ENCODE results near the gene SMIM36. TPM values are rescaled to one million over a fixed set of nuclear protein-coding genes. Genes with fewer than 3 reads are reported as not detected.
A peak's percentile ranks its signal among the peaks of the same experiment; 100 is the strongest.
"Not testable (repeated sequence)": the region's sequence is repeated elsewhere in the genome, so short reads cannot be mapped to it uniquely, and the experiment has no call there.

The SMIM36 gene
- polyA plus RNA-seq, 3 donors from 2014 or later: not detected

DNA sequence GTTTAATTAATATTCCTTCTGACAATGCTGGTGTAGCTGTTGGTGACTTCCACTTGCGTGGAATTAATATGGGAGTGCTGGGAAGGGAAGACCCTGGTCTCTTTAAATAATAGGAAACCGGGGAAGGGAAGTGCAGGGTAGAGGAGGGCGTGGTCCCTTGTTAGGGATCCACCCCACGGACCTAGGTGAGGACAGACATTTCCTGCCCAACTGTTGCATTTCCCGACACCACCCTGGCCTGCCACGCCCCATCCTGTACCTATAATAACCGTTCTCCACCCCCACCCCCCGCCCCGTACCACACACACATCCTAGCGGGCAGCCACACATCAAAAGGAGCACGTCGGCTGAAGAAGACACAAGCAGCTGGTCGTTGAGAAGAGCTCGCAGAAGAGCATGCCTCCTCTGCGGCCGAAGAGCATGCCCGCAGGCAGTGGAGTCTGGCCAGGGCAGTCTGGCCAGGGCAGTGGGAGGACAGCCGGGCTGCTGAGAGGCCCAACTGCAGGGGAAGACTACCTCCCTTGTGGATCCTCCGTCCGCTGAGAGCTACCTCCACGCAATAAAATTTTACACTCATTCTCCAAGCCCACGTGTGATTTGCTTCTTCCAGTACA lies 52.9 kb downstream of the SMIM36 start:
- H3K9me3 Mint-ChIP-seq: no peaks in the 10 kb centered on the region
- H3K36me3 Mint-ChIP-seq: no peaks in the 10 kb centered on the region
- DNase-seq: no peak
- no peaks in the 10 kb centered on the region for H3K4me1 Mint-ChIP-seq
- peaks cover 0 to 6% (median 5%) of the 10 kb centered on the region in 3 donors for H3K27me3 Mint-ChIP-seq (ENCODE audit: low read depth in 3 of 3)
- H3K27ac Mint-ChIP-seq: peak overlapping the region in 1 of 6 donors; percentile 40
- no peak overlapping the region for H3K4me3 Mint-ChIP-seq

DNA sequence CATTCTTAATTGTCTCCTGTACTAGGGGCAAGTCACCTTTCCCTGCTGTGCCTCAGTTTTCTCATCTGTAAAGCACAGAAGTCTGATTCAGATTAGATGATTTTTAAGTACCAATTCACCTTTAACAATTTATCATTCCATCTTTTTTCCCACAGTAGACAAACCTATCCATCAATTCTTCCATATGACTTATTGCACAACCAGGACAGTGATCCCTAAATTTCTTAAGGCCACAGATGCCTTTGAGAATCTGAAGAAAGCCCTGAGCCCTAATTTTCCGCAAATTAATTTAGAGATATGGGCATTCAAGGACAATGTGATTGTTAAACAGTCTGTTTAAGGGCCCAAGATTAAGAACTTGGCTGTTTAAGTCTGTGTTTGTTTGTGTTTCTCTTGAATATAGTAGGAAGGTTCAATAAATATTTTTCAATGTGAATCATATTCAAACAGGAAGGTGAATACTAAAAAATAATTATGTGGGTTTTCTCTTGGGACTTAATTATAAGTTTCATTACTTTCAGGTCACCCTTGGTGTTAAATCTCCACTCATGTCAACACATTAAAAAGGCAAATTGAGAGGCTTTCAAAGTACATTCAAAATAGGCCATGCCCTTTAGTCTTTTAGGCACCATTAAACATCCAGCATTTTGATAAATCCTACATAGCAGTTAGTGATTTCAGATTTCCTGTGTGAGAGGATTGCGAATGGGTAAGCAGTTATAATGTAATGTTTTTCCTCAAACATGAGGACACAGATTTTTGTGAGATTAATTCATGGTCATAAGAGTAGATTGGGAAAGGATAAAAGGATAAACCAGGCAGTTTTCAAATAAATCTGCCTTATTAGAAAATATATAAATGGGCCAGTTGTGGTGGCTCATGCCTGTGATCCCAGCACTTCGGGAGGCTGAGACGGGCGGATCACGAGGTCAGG lies 54.7 kb downstream of the SMIM36 start:
- DNase-seq: no peak
- no peaks in the 10 kb centered on the region for H3K36me3 Mint-ChIP-seq
- H3K4me3 Mint-ChIP-seq: no peak overlapping the region
- H3K9me3 Mint-ChIP-seq: no peaks in the 10 kb centered on the region
- H3K27me3 Mint-ChIP-seq (ENCODE audit: low read depth in 3 of 3): peaks cover 2 to 8% (median 8%) of the 10 kb centered on the region in 3 donors
- H3K27ac Mint-ChIP-seq: no peak overlapping the region
- H3K4me1 Mint-ChIP-seq: no peaks in the 10 kb centered on the region

DNA sequence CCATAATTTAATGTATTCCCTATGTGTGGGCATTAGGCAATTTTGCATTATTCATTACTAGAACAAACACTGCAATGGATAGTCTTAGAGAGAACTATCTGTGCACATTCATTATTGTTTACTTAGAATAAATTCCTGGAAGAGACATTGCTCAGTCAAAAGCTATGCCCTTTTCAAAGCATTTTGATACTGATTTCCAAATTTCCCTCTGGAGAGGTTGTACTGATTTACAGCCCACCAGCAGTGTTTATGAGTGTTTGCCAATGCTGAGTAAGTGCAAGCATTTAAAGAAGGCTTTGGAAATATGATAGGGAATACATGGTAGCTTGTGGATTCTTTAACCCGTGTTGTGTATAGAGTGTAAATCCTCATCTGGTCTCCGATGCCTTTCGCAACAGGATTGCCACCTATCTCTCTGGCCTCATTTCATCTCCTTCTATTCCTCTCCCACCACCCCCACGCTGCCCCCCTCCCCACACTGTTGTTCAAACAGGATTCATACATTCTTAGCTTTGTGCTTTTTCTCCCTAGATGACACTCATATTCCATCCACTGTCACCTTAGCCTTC lies 56.3 kb downstream of the SMIM36 start:
- H3K4me1 Mint-ChIP-seq: no peaks in the 10 kb centered on the region
- DNase-seq: no peak
- H3K27ac Mint-ChIP-seq: no peak overlapping the region
- no peaks in the 10 kb centered on the region for H3K36me3 Mint-ChIP-seq
- peaks cover 2 to 10% (median 8%) of the 10 kb centered on the region in 3 donors for H3K27me3 Mint-ChIP-seq (ENCODE audit: low read depth in 3 of 3)
- H3K9me3 Mint-ChIP-seq: no peaks in the 10 kb centered on the region
- H3K4me3 Mint-ChIP-seq: no peak overlapping the region

DNA sequence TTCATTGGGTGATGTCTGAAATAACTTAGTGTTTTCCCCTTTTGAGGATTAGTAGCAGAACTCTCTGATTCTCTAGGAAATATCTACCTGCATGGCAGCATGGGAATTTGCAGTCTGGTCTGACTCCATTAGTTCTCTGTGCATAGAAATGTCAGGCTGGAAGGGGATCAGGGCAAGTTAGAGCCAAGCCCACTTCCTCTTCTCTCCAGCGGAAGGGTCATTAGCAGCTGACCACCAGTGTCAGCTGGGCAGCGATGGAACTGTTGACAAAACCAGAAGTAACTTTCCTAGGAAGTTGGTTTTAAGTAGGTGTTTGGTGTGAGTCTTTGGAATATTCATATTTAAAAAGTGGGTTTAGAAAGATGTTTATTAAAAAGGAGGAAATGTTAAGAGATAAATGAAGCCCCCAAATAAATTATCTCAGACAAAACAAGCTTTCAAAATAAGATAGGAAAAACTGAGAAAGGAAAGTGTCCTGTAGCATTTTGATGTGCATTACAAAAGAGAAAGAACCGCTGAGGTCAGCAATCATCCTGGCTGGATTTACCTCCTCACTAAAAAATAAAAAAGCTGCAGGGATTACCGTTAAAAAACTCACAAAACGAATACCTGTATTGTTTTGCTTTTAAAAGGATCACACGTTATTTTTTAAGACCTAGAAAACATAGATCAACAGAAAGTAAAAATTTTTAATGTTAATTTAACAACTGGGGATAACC lies 57.3 kb downstream of the SMIM36 start:
- Mint-ChIP-seq H3K9me3 (no peaks in the 10 kb centered on the region), H3K27ac (no peak overlapping the region), H3K4me1 (no peaks in the 10 kb centered on the region), H3K4me3 (no peak overlapping the region), H3K27me3 (ENCODE audit: low read depth in 3 of 3) (peaks cover 2 to 10% (median 9%) of the 10 kb centered on the region in 3 donors), H3K36me3 (no peaks in the 10 kb centered on the region)
- DNase-seq: no peak

DNA sequence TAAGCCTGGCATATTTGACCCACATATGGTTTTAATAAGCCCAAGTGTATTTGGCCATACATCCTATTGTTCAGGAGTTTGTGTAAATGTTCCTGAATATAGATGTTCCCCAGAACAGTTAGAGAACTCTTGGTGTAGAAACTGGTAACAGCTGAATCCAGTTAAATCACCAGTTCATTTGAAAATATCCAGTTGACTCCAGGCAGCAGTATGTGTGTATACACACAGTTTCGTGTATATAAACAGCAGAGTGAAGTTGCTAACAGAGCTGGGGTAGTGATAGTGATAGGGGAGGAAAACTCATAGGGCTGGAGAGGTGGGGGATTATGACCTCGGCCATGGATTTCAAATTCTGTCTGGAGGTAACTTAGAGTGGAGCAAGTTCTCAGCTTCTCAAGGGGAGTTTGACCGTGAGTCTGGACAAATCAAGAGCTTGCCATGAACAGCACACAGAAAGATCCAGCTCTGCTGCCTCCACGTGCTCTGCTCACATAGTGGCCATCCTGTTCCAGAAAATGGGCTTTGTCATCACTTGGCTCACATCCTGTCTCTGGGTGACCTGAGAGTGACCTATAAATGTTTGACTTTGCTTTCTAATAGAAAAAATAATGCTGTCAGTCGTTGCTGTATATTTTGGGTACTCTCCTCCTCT lies 59.0 kb downstream of the SMIM36 start:
- DNase-seq: no peak

DNA sequence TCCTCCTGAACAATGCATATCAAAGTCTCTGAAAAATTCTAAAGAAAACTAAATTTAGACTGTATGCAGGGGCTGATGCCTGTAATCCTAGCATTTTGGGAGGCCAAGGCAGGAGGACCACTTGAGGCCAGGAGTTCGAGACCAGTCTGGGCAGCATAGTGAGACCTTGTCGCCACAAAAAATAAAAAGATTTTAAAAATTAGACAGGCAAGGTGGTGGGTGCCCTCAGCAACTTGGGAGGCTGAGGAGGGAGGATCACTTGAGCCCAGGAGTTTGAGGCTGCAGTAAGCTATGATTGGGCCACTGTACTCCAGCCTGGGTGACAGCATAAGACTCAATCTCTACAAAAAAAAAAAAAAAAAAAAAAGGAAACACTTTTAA lies 59.5 kb downstream of the SMIM36 start:
- H3K36me3 Mint-ChIP-seq: peaks cover 0 to 3% (median 0%) of the 10 kb centered on the region in 3 donors
- H3K27me3 Mint-ChIP-seq (ENCODE audit: low read depth in 3 of 3): peaks cover 2 to 10% (median 5%) of the 10 kb centered on the region in 3 donors

More for the DNA sequence above, 59.0 kb downstream of the SMIM36 start:
- no peaks in the 10 kb centered on the region for H3K9me3 Mint-ChIP-seq
- H3K27ac Mint-ChIP-seq: no peak overlapping the region
- no peaks in the 10 kb centered on the region for H3K4me1 Mint-ChIP-seq
- H3K27me3 Mint-ChIP-seq (ENCODE audit: low read depth in 3 of 3): peaks cover 2 to 10% (median 6%) of the 10 kb centered on the region in 3 donors
- H3K4me3 Mint-ChIP-seq: no peak overlapping the region
- peaks cover 0 to 3% (median 0%) of the 10 kb centered on the region in 3 donors for H3K36me3 Mint-ChIP-seq

DNA sequence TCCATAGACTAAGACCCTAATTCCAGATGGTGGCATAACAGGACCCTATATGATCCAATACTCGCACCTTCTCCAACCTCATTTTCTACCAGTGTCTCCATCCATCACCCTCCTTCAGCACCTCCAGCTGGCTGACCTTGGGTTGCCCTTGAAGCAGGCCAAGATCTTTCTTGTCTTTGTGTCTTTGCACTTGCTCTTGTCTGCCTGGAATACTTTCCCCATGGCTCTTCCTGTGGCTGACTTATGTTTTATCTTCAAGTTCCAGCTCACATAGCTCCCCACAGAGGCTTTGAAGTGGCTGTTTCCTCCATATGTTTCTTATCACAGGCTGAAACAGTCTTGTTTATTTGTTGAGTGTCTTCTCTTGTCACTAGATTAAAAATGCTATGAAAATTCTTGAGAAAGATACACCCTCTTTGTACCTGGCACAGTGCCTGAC lies 60.0 kb downstream of the SMIM36 start:
- Mint-ChIP-seq H3K4me1 (no peaks in the 10 kb centered on the region), H3K27ac (no peak overlapping the region), H3K9me3 (no peaks in the 10 kb centered on the region), H3K36me3 (peaks cover 0 to 3% (median 0%) of the 10 kb centered on the region in 3 donors), H3K4me3 (no peak overlapping the region), H3K27me3 (ENCODE audit: low read depth in 3 of 3) (peaks cover 2 to 9% (median 5%) of the 10 kb centered on the region in 3 donors)
- DNase-seq: no peak

More for the DNA sequence above, 59.5 kb downstream of the SMIM36 start:
- Mint-ChIP-seq H3K4me3 (no peak overlapping the region), H3K4me1 (no peaks in the 10 kb centered on the region), H3K27ac (no peak overlapping the region), H3K9me3 (no peaks in the 10 kb centered on the region)
- DNase-seq: no peak

DNA sequence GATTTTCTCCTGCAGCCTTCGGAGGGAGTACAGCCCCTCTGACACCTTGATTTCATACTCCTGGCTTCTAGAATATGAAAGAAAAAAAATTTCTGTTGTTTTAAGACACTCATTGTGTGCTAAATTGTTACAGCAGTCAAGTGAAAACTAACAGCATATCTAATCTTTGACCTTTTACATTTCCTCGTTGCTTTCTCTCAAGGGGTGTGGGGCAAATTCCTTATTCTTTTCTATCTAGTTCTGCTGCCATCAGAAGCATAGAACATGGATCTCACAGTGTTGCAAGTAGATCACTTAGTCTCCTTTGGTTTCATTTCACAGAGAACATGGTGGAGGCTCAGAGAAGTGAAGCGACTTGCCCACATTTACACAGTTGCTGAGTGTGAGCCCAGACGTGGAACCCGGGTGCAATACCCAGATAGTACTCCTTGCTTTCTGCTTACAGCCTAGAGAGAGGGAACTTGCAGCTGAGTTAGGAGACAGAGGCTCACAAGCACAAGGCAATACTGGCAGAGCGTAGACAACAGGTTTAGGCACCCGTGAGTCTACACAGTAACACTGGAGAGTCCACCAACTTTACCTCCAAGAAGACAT lies 60.9 kb downstream of the SMIM36 start:
- Mint-ChIP-seq H3K27me3 (ENCODE audit: low read depth in 3 of 3) (peaks cover 2 to 5% (median 5%) of the 10 kb centered on the region in 3 donors), H3K4me3 (no peak overlapping the region), H3K9me3 (no peaks in the 10 kb centered on the region), H3K36me3 (peaks cover 0 to 3% (median 0%) of the 10 kb centered on the region in 3 donors), H3K4me1 (no peaks in the 10 kb centered on the region), H3K27ac (no peak overlapping the region)
- no peak for DNase-seq

DNA sequence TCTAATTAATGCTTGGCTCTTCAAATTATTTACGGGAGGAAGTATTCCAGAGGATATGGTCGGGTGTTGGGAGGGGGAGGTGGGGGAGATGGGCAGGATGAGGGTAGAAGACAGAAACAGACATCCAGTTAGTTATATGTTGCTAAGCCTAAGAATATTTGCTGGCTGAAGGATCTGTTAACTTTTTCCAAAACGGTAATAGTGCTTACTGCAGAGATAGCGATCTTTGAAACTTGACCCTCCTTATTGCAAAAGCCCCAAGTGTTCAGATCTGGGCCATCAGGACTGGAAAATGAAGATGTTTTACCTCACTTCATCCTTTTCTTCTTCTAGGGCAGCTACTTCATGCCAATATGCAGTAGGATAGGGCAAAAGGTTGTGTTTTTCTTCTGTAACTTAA lies 62.6 kb downstream of the SMIM36 start:
- Mint-ChIP-seq H3K27ac (no peak overlapping the region), H3K4me3 (no peak overlapping the region), H3K9me3 (no peaks in the 10 kb centered on the region), H3K27me3 (ENCODE audit: low read depth in 3 of 3) (peaks cover 3 to 7% (median 3%) of the 10 kb centered on the region in 3 donors), H3K4me1 (no peaks in the 10 kb centered on the region), H3K36me3 (peaks cover 0 to 3% (median 0%) of the 10 kb centered on the region in 3 donors)
- no peak for DNase-seq

DNA sequence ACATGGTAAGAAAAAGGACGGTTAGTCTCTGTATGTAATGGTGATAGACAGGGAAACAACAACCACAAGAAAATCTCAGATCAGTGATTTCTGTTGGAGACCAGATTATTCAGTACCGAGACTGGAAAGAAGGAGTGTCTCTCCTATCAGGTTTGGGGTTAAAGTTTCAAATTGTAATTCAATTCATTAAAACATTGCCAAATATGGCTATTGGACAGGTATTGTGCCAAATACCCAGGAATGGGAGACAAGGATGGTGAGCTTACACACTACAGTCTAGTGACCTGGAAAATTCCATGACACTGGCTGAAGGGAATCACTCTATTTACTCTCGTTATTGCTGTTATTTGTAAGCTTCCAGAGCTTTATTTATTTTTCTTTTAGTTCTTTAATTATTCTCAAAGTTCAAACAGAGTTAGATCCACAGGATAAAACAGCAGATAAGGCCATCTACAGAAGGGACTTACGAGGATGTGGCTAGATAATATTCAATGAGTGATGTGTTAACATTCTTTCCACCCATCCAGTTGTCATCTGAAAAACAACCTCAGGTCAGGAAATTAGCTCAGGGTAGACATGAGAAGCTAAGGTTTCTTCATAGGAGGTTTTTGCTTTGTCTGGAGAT lies 64.6 kb downstream of the SMIM36 start:
- H3K4me1 Mint-ChIP-seq: no peaks in the 10 kb centered on the region
- H3K27ac Mint-ChIP-seq: no peak overlapping the region
- H3K27me3 Mint-ChIP-seq (ENCODE audit: low read depth in 3 of 3): peaks cover 2 to 7% (median 2%) of the 10 kb centered on the region in 3 donors
- peaks cover 0 to 3% (median 0%) of the 10 kb centered on the region in 3 donors for H3K36me3 Mint-ChIP-seq
- H3K9me3 Mint-ChIP-seq: no peaks in the 10 kb centered on the region
- H3K4me3 Mint-ChIP-seq: no peak overlapping the region
- DNase-seq: no peak

DNA sequence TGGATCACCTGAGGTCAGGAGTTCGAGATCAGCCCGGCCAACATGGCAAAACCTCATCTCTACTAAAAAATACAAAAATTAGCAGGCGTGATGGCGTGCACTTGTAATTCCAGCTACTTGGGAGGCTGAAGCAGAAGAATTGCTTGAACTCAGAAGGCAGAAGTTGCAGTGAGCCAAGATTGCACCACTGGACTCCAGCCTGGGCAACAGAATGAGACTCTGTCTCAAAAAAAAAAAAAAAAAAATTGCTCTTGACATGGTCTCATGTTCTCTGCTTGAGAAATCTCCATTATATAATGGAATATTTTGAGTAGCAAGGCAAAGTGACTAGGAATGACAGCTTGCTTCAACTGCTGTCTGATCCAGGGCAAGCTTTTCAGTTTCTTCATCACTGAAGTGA lies 65.2 kb downstream of the SMIM36 start:
- H3K9me3 Mint-ChIP-seq; H3K27me3 Mint-ChIP-seq (ENCODE audit: low read depth in 3 of 3); H3K36me3 Mint-ChIP-seq; H3K4me1 Mint-ChIP-seq; H3K4me3 Mint-ChIP-seq; DNase-seq; H3K27ac Mint-ChIP-seq: not testable (repeated sequence)

DNA sequence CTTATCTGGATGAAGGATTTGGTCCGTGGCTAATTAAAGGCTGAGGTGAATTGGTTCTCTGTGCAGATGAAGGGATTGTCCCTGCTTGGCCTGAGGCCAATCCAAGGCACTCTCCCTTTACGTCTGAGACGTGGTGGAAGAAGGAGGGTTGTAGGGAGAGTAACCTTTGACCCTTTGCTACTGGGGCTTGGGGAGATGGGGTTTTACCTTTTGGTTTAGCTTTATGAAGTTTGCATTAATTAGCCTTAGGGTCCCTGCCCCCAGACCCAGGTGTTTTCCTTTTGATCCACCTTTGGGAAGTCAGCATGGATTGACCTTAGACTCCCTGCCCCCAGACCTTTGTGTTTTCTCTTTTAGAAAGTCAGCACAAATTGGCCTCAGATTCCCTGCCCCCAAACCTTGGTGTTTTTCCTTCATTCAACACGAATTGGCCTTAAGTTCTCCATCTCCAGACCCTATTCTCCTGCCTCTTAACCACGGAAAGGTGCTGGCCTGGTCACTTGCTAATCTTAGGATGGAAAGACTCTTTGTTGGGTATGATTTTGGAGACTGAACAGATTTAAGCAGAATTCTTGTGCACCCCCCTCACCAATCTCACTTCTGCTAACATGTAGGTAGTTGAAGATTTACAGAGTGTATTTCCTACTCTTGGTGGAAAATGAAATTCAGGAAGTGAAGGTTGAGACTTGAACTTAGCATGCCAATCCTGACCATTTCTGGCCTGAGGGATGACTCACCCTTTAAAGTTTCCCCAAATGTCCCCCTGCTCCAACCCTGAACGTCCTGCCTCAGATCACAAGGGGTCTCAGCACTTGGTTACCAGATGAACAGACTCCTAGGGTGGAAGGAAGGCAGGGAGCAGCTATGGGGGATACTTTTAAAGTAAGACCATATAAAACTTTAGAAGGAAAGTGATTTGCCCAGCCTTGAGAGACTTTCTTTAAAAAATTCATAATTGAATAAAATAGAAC lies 66.5 kb downstream of the SMIM36 start:
- no peak overlapping the region for H3K27ac Mint-ChIP-seq
- H3K36me3 Mint-ChIP-seq: peaks cover 0 to 3% (median 0%) of the 10 kb centered on the region in 3 donors
- no peaks in the 10 kb centered on the region for H3K9me3 Mint-ChIP-seq
- peaks cover 0 to 5% (median 2%) of the 10 kb centered on the region in 3 donors for H3K27me3 Mint-ChIP-seq (ENCODE audit: low read depth in 3 of 3)
- no peaks in the 10 kb centered on the region for H3K4me1 Mint-ChIP-seq
- H3K4me3 Mint-ChIP-seq: no peak overlapping the region
- DNase-seq: no peak
